NCI-H460 (cell line): ENCODE data around the gene TTLL8. TPM values are rescaled to one million over a fixed set of nuclear protein-coding genes. Genes with fewer than 3 reads are reported as not detected.

Source experiments
- DNase-seq: peaks from one replicate; pipeline ENCODE4 v3.0.0-alpha.2; 2016; ENCODE audit warnings: low read depth; ENCODE audit errors: extremely low read depth
- total RNA-seq: library from RNA; depleted of rRNA; stranded (reverse); fragments of >200 nt; shearing (Covaris generic); gene quantifications from 2 replicates; pipeline ENCODE4 v1.2.3, GENCODE V29; 2014

The TTLL8 gene
- total RNA-seq, 1 experiment from 2014 or later = not detected

DNA sequence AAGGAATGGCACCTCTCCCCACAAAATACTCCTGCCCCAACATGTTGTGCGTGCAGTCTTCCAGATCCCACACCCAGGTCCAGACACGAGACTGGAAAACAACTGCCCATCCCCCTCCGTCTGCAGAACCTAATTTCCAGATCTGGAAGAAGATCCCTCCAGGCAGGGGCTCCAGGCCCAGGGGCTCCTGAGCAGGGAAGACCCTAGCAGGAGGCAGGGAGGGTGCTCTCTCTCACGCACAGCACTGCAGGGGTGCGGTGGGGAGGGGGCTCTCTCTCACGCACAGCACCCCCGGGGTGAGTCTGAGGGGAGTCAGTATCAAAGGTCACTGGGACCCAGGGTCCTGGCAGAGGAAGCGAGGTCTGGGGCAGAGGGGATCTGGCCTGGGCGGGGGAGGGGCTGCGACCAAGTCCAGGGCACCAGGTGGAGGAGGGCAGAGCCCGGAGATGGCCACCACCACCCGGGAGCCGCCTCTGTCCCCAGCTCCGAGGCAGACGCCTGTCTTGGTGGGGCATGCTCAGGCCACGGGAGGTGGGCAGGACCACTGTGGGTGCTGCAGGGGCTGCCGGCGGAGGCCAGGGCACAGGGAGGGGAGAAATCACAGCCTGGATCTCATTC lies 25.5 kb upstream of the TTLL8 start:
- DNase-seq = no peak

DNA sequence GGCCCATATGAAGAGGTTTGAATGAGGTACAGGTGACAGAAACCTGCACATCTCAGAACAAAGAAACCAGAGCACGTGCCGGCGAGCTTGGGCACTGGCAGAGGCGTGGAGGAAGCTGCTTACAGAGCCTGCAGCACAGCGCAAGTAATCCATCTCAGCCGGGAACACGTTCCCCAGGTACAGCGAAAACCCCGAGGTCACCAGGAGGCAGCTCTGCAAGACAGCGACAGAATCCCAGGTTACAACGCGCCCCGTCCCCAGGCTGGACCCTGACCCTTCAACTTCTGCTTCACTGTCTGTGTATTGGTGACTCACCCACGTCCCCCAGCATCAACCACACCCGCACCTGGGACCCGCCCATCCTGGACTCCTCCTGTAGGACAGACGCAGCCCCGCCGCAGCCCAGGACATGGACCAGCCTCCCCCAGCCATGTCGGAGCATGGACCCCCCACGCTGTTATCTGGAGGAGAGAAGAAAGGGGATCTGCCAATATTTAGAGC lies 24.9 kb upstream of the TTLL8 start:
- DNase-seq = no peak

GRCh38 chr22:50082197-50082715 lies 24.2 kb upstream of the TTLL8 start:
- no peak for DNase-seq

DNA sequence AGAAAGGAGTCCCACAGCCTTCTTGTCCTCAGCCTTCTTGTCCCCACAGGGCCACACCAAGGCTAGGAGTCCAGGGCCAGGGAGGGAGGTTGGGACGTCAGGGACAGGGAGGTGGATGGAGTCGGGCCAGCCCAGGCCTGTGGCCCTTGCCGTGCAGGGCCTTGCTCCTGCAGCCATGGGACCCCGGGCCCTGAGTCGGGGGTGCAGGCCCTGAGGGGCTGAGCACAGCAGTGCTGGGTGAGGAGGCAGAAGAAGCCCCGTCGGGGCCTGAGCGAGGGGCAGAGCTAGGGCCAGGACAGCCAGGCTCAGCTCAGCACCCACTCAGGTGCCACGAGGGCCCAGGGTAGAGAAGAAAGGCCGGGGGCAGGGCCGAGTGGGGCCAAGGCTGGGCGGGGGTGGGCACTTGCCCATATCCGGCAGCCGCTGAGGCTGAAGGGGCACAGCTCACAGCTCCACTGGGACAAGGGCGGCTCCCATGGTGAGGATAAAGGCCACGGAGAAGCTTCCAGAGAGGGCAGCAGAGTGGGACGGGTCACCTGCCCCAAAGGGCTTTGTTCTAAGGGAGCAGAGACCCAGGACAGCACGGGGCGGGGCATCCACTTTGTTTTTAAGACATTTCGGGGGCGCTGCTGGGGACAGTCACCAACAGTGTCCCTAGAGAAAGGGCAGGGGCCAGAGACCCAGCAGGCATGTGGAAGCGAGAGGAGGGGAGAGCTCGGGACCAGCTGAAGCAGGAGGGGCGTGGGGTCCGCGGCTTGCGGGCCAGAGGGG lies 23.5 kb upstream of the TTLL8 start:
- DNase-seq = no peak

DNA sequence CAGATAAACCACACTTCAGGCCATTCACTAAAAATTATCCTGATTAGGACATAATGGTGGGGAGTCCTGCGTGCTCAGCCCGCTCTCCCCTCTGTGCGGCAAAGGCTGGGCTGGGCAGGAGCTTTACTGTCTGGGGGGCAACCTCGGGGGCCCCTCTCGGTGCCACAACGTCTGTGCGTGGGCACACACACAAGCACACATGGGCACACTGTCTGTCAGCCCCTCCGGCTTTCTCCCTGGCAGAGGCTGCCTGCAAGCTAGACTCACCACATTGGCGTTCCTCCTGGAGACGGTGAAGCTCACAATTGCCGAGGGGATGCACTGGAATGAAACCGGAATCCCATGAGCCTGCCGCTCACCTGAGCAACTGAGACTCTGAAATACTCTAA lies 22.0 kb upstream of the TTLL8 start:
- DNase-seq = no peak

DNA sequence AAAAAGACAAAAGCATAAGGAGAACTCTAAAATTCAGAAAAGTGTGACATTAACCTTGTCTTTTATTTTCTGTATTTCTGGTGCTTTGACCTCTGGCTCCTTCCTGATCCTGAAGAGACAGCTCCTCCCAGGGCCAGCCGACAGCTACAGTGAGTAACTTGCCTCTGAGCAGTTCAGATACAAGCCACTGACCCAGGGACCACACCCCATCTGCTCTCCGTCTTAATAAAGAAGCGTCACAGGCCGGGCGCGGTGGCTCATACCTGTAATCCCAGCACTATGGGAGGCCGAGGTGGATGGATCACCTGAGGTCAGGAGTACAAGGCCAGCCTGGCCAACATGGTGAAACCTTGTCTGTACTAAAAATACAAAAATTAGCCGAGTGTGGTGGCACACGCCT lies 20.7 kb upstream of the TTLL8 start:
- no peak for DNase-seq

GRCh38 chr22:50078246-50078645 lies 20.1 kb upstream of the TTLL8 start:
- no peak for DNase-seq

DNA sequence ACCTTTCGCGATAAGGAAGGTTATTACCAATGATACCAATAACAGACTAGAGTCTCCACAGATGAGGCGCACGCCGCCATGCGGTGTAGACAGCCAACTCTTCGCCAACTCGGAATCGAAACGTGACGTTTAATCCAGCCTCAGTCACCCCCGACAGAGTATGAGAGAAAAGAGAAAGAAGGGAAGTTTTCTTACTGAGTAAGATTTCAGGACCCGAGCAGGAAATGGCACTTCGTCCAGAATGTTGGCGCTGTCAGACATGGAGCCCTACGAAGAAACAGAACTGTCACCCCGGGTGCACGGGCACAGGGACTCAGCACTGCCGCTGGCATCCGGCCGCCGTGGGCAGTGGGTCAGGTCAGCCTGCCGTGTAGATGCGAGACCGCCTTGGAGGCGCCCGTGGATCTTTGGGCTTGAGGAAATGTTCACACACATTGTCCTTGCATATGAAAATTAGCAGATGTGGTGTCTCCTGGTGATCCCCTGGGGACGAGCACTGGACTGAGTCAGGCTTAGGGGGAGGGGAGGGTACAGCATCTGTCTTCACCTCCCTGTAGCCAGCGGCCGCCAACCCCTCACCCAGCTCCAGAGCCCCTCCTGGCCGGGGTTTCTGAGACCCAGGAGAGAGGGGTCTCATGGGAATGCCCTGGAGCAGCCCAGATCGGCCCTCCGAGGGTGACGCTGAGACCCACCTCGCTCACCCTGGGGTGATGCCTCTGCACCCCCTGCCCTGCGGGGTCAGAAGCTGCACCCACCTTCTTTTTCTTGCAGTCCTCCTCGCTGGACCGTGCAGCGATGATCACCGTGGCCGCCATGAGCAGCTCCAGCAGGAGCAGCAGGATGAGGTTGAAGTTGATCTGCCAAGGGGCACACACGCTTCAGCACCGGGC lies 18.8 kb upstream of the TTLL8 start:
- DNase-seq = no peak

DNA sequence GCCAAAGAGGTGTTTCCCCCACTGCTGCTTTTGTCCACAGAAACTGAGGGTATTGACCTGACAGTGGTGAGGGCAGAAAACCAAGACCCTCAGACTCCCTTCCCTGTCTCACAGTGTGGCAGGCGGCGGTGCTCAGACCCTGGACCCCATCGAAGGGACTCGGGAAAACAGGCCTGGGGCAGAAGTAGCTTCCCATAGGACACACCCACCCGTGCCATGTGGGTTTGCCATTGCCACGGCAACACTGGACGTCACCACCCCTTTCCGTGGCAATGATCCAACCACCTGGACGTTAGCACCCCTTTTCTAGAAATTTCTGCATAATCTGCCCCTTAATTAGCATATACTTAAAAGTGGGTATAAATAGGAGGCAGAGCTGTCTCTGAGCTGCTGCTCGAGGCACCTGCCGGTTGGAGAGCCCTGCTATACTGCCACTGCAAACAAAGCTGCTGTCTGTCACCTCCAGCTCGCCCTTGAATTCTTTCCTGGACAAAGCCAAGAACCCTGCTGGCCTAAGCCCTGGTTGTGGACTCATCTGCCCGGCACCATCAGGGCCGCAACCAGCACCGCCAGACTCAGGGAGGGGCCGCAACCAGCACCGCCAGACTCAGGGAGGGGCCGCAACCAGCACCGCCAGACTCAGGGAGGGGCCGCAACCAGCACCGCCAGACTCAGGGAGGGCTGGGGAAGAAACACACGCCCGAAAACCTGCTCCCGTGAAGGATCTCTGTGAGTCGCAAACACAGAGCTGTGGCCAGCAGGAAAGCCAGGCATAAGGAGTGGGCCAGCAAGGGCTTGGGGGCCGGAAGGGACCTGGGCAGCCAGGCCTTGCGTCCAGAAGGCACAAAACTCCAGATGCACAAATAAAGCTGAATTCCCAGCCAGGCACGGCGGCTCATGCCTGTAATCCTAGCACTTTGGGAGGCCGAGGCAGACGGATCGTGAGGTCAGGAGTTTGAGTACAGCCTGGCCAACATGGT lies 16.7 kb upstream of the TTLL8 start:
- DNase-seq = no peak

DNA sequence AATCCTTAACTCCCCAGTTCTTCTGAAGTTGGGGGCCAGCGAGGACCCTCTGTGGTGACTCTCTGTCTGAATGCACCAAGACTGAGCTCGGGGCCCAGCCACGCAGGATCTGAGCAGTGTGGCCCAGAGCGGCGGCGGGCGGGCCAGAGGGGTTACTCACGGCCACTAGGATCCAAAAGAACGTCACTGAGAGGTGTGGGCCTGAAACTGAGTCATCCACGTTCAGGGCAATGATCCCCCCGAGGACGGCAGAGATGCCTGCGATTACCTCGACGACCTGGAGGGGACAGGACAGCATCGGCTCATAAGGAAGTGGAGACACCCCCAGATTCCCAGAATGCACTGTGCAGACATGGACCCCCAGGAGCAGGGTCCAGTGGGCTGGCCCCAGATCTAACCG lies 16.0 kb upstream of the TTLL8 start:
- DNase-seq = no peak

GRCh38 chr22:50072714-50073538 lies 14.8 kb upstream of the TTLL8 start:
- no peak for DNase-seq

GRCh38 chr22:50072167-50072555 lies 14.1 kb upstream of the TTLL8 start:
- no peak for DNase-seq

- no peak for DNase-seq
Observed at GRCh38 chr22:50071432-50072166, 13.5 kb upstream of the TTLL8 start.

- DNase-seq = no peak
Observed at GRCh38 chr22:50070366-50070765, 12.3 kb upstream of the TTLL8 start.

DNA sequence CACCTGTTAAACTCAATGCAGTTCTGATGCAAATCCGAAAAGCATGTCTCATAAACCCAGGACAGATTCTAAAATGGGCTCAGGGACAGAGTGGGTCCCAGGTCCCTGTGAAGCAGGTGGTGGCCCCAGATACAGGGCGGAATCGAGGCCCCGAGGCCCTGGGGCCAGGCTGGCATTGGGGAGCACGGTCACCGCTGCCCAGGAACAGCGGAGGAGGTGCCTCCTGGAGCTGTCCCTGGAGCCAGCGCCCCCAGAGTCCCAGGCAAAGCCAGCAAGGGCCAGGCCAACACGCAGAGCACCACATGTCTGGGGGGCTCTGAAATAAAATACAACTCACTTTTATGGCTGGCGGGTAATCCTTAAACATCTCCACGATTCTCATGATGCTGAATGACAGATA lies 10.0 kb upstream of the TTLL8 start:
- DNase-seq = no peak

- no peak for DNase-seq
Observed at GRCh38 chr22:50067244-50067643, 9.1 kb upstream of the TTLL8 start.

DNA sequence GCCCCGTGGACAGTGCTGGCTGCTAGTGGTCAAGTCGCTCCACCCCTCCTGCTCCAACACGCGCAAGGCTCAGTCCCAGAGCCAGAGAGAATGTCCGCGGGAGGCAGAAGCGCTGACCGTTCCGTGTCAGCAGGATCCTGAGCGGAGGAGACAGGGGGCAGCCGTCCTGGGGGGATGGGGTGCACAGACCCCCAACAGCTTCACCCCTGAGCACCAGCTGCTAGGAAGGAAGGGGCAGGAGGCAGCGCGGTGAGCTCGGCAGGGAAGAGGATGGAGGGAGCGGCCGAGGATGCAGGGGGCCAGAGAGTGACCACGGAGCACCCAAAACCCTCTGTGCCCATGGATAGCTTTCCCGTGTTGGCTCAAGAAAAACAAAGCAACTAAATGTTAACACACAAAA lies 6.4 kb upstream of the TTLL8 start:
- DNase-seq = no peak
